Body of pancreas (tissue), 4 donors: Measurements from ENCODE around the gene PCDHGB3.

ENCODE experiments used
- POLR2A ChIP-seq, 3 donors: fragments of 450-650 bp; IDR thresholded peaks; one replicate each; pipeline ENCODE4 v1.6.1; 2016; ENCODE audit warnings: antibody characterized with exemption in 3 of 3, mild to moderate bottlenecking in 2 of 3
- TF ChIP-seq, protein P1 (sequence below), 7 experiments: fragments of 450-650 bp in 4 of 7; fragments of 200-600 bp in 3 of 7; sonication (generic) in 3 of 7; IDR thresholded peaks; one replicate each; pipeline ENCODE4 v1.5.1; 2016 to 2019; ENCODE audit warnings: antibody characterized with exemption in 7 of 7

DNA sequence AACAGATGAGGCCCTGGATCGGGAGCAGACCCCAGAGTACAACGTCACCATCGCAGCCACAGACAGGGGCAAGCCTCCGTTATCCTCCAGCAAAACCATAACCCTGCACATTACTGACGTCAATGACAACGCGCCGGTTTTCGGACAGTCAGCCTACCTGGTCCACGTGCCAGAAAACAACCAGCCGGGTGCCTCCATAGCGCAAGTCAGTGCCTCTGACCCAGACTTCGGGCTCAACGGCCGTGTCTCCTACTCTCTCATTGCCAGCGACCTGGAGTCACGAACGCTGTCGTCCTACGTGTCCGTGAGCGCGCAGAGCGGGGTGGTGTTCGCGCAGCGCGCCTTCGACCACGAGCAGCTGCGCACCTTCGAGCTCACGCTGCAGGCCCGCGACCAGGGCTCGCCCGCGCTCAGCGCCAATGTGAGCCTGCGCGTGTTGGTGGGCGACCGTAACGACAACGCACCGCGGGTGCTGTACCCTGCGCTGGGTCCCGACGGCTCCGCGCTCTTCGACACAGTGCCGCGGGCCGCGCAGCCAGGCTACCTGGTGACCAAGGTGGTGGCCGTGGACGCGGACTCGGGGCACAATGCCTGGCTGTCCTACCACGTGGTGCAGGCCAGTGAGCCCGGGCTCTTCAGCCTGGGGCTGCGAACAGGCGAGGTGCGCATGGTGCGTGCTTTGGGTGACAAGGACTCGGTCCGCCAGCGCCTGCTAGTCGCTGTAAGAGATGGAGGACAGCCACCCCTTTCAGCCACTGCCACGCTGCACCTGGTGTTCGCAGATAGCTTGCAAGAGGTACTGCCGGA lies 49.2 kb downstream of the PCDHGB3 start:
- TF ChIP-seq, protein P1, sequence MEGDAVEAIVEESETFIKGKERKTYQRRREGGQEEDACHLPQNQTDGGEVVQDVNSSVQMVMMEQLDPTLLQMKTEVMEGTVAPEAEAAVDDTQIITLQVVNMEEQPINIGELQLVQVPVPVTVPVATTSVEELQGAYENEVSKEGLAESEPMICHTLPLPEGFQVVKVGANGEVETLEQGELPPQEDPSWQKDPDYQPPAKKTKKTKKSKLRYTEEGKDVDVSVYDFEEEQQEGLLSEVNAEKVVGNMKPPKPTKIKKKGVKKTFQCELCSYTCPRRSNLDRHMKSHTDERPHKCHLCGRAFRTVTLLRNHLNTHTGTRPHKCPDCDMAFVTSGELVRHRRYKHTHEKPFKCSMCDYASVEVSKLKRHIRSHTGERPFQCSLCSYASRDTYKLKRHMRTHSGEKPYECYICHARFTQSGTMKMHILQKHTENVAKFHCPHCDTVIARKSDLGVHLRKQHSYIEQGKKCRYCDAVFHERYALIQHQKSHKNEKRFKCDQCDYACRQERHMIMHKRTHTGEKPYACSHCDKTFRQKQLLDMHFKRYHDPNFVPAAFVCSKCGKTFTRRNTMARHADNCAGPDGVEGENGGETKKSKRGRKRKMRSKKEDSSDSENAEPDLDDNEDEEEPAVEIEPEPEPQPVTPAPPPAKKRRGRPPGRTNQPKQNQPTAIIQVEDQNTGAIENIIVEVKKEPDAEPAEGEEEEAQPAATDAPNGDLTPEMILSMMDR (IDR thresholded peaks at IDR 0.05): no peak
- no peak for TF ChIP-seq POLR2A (IDR thresholded peaks at IDR 0.05)
